Stimulated activated CD8-positive, alpha-beta memory T cell treated with anti-CD3 and anti-CD28 coated beads, Interleukin-12 subunit alpha, Interleukin-12 subunit beta, amount 100 ng/mL, for 1 hour (primary cell): ENCODE results near the gene SEC14L5.
A peak's percentile ranks its signal among the peaks of the same experiment; 100 is the strongest.

Experiments
- DNase-seq: peaks from one replicate; pipeline ENCODE4 v3.0.0-alpha.2; 2020; ENCODE audit warnings: low read depth

Gene SEC14L5

GRCh38 chr16:5015887-5016286, 57.8 kb downstream of the SEC14L5 start:
- no peak for DNase-seq

GRCh38 chr16:5016967-5017677, 59.0 kb downstream of the SEC14L5 start:
- no peak for DNase-seq

- DNase-seq = no peak
These were observed 59.5 kb downstream of the SEC14L5 start for GRCh38 chr16:5017678-5017969.

- no peak for DNase-seq
These were observed 60.7 kb downstream of the SEC14L5 start for GRCh38 chr16:5018793-5019192.

DNA sequence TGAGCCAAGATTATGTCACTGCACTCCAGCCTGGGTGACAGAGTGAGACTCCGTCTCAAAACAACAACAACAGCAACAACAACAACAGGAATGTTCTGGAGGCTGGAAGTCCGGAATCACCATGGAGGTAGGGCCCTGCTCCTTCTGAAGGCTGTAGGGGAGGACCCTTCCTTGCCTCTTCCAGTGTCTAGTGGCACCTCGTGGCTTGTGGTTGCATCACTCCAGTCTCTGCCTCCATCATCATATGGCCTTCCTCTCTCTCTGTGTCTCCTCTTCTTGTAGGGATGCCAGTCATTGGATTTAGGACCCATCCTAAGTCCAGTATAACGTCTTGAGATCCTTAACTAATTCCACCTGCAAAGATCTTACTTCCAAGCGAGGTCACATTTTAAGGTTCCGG, 61.6 kb downstream of the SEC14L5 start:
- DNase-seq = no peak

DNA sequence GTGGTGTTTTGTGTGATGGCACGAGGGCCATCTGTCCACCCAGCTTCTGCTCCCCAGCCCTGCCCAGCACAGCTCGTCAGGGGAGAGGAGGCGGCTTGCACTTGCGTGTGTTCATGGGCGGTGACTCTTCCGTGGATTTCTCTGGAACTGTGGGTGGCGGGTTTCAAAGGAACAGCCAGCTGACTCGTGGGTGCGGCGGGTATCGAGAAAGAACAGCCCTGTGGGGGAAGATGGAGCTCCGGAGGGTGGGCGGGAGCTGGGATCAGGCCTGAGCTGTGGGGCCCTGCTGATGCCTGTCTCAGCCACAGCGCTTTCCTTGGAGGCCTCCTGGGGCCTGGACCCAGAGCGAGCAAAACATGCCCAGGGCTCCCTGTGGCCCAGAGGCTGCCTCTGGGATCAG, 62.4 kb downstream of the SEC14L5 start:
- no peak for DNase-seq

- DNase-seq = no peak
These were observed 64.4 kb downstream of the SEC14L5 start for GRCh38 chr16:5022521-5022920.

DNA sequence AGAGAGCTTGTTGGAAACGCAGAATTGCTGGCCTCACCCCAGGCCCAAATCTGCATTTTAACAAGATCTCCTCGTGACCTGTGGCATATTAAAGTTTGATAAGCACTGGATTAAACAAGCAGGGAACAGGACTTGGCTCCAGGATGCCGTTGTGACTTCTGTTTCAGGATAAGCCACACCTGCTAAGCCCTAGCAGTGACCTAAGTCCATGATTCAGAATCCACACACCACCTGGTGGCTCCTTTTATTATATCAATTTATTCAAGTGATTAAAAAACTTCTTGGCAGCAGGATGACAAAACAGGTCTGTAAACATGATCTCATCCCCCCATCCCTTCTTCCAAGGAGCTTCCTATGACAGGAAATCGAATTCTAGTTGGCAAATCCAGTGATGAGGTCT, 66.5 kb downstream of the SEC14L5 start:
- no peak for DNase-seq

GRCh38 chr16:5025171-5025632, 67.1 kb downstream of the SEC14L5 start:
- no peak for DNase-seq

- DNase-seq = no peak
These were observed 68.5 kb downstream of the SEC14L5 start for GRCh38 chr16:5026664-5027063.

DNA sequence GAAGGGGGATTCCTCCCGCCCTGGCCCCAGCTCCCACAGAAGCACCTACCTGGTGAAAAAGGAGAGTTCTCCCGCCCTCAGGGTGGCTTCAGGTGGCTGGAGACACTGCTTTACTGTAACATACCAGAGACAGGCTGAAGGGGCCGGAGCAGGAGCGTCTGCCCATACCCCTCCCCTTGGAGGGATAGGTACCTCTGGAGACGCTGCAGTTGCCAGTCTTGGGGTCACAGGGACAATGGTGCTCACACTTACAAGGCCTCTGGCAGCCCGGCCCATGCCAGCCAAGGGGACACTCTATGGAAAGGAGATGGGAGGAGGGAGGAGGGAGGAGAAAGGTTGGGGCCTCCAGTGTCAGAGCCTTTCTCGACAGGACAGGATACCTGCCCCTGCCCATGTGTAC, 69.0 kb downstream of the SEC14L5 start:
- DNase-seq = no peak

- DNase-seq = no peak
These were observed 69.6 kb downstream of the SEC14L5 start for GRCh38 chr16:5027575-5028235.

DNA sequence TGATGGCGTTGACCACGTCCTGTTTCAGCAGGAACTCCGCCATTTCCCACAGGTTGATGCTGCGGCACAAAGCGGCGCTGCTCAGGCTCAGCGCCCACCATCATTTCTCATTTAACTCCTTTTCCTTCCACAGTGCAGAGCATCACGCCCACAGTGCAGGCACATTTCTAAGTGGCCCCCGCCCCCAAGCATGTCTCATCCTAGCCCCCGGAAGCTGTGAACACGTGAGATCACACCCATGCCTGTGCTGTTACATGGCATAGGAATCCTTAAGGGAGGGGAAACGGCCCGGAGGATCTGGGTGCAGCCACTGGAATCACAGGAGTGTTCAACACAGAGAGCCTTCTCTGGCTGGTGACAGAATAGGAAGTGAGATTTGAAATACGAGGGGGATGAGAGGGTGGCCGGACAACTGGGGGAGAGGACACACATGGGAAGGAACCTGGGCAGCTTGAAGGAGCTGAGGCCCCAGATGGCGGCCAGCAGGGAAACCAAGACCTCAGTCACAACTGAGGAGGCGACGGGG, 70.9 kb downstream of the SEC14L5 start:
- no peak for DNase-seq

DNA sequence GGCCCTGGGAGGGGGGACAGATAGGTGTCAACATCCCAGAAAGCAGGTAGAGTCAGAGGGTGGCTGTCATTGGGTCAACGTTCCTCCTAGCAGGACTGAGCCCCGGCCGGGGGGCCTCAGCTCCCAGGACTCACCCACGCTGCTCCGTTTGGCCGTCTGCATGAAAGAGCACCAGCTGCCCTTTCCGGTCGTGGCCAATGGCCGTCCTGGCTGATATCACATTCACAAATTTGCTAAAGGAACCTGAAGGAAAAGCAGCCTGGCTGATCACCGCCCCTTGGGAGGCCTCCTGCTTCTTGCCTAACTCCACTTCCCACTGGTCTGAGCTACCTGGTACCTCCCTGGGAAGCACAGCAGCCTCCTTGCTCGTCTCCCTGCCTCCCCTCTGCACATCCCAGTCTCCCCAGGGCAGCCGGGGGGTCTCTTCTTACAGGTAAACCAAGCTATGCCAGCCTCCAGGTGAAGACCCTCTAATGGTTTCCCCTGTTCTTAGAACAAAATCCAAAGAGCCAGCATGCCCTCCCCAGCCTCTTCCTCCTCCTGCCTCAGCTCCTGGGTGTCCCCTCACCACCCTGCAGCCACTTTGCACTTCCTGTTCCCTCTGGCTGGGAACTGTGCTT, 72.2 kb downstream of the SEC14L5 start:
- DNase-seq = no peak

GRCh38 chr16:5031601-5032000, 73.5 kb downstream of the SEC14L5 start:
- no peak for DNase-seq

DNA sequence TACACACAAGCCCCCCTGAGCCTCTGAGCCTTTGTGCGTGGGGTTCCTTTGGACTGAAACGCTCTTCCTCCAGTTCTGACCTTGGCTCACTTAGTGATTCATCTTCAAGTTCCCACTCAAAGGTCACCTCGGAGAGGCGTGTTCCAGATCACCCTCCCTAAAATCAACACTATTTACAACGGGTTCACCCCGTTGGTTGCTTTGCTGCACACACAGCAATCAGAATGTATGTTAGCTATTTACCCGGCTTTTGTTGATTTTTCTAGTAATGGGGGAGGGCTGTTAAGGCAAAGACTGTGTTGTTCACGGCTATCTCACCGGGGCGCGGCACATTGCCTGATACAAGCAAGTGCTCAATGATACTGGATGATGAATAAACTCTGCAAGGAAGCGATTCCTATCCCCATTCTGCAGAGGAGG, 74.6 kb downstream of the SEC14L5 start:
- no peak for DNase-seq

GRCh38 chr16:5033256-5034166, 75.4 kb downstream of the SEC14L5 start, which contains the start of gene NAGPA:
Gene NAGPA, minus strand, starts transcription at chr16:5033935. Its CDS starts 21 bp downstream, at chr16:5033914.
- DNase-seq = peak; percentile 74

DNA sequence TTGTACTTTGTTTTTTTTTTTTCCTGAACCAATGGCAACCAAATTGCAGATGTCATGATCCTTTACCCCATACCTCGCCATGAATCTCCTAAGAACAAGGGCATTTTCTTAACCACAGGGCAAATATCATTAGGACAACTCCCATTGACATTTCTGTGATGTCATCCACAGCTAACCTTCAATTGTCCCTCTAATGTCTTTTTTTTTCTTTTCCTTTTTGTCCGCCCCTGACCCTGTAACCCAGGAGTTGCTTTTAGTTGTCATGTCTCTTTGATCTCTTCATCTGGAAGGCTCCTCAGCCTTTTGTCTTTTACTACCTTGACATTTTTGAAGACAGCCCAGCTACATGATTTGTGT, 76.0 kb downstream of the SEC14L5 start:
- DNase-seq = no peak

DNA sequence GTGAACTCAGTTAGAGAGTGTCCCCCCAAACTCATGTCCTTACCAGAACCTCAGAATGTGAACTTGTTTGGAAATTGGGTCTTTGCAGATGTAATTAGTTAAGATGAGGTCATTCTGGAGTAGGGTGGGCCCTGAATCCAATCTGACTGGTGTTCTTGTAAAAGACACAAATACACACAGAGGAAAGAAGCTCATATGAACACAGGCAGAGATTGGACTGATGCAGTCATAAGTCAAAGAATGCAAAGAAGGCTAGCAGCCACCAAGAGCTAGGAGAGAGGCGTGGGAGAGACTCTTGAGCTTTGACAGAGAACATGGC, 77.7 kb downstream of the SEC14L5 start:
- DNase-seq = no peak

DNA sequence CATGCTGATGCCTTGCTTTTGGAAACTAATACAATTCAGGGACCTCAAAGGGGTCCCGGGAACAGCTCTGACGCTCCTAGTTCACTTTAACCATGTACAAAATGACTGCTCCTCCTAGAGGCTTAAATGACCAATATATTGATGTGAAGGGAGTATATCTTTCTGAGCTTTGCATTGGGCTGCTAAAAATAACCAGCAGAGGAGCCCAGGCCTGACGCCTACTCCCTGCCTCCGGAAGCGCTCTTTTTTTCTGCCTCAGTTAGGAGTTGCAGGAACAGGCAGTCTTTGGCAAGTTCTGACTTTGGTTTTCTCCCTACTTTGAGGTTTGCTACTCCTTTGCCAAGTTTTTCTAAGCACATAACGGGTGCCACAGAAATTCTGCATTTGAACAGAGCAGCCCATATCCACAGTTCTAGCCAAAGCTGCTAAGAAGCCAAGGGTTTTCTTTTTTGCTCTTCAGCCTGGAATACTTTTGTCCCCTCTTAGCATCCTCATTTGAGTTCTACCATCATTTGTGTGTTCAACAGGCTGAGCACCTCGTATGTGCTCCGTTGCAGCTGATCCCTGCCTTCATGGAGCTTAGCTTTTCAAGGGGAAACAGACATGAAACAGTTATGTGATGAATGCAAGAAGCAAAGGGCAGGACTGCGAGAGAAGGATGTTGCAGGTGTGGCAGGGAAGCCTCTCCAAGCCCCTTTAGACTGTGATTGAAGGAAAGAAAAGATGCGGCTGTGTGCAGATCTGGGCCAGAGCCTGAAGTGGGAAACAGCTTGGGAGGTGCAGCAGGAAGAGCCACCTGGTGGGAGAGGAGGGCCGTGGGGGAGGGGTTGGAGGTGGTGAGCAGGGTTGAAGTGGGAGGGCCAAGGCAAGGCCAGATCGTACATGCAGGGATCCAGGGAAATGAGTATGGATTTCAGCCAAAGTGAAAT, 78.4 kb downstream of the SEC14L5 start:
- no peak for DNase-seq

DNA sequence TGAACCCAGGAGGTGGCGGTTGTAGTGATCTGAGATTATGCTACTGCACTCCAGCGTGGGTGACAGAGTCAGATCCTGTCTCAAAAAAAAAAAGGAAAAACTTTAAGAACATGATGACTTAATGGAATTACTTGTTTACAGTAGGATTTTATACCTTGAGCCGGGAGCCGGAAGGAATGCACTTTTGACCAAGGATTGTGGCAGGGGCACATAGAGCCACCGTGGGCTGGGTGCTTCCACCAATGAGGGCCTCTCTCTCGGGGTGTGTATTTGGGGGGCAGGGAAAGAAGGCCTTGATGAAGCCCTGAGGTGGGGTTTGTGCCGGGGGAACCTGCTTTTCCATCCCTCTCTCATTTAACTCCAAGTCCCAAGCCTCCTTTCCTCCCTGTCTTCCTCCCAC, 82.3 kb downstream of the SEC14L5 start:
- no peak for DNase-seq
